ENCODE results near the gene CHGA.

Gene CHGA

GRCh38 chr14:92930737-92931602 lies 8.0 kb downstream of the CHGA start:
- no peak for DNase-seq

- DNase-seq: no peak
These were observed 8.9 kb downstream of the CHGA start for GRCh38 chr14:92931681-92932447.

GRCh38 chr14:92932448-92933395 lies 9.8 kb downstream of the CHGA start:
- no peak for DNase-seq

- DNase-seq: no peak
These were observed 10.5 kb downstream of the CHGA start for GRCh38 chr14:92933481-92933880.

GRCh38 chr14:92934196-92935085 lies 11.5 kb downstream of the CHGA start:
- DNase-seq: no peak

- no peak for DNase-seq
These were observed 12.5 kb downstream of the CHGA start for GRCh38 chr14:92935446-92935845.

GRCh38 chr14:92936085-92936484 lies 13.1 kb downstream of the CHGA start:
- DNase-seq: no peak

GRCh38 chr14:92937051-92937937 lies 14.3 kb downstream of the CHGA start:
- DNase-seq: no peak

GRCh38 chr14:92938235-92938875 lies 15.4 kb downstream of the CHGA start:
- DNase-seq: no peak

- DNase-seq: no peak
These were observed 16.1 kb downstream of the CHGA start for GRCh38 chr14:92938890-92939671.

- no peak for DNase-seq
These were observed 16.7 kb downstream of the CHGA start for GRCh38 chr14:92939699-92940098.

GRCh38 chr14:92940543-92940942 lies 17.6 kb downstream of the CHGA start:
- DNase-seq: no peak

- DNase-seq: no peak
These were observed 18.6 kb downstream of the CHGA start for GRCh38 chr14:92941531-92941930.

GRCh38 chr14:92942136-92942535 lies 19.2 kb downstream of the CHGA start:
- DNase-seq: no peak

- DNase-seq: no peak
These were observed 19.6 kb downstream of the CHGA start for GRCh38 chr14:92942576-92942975.

GRCh38 chr14:92942976-92943710 lies 20.2 kb downstream of the CHGA start:
- DNase-seq: no peak

- no peak for DNase-seq
These were observed 21.1 kb downstream of the CHGA start for GRCh38 chr14:92943855-92944570.

- DNase-seq: no peak
These were observed 22.0 kb downstream of the CHGA start for GRCh38 chr14:92944976-92945375.
